ENCODE results near the gene CDH23. TPM values are rescaled to one million over a fixed set of nuclear protein-coding genes. Genes with fewer than 3 reads are reported as not detected.

The CDH23 gene
- total and polyA plus RNA-seq, 5 donors = 2.4 to 6.3 (median 5.2) TPM

DNA sequence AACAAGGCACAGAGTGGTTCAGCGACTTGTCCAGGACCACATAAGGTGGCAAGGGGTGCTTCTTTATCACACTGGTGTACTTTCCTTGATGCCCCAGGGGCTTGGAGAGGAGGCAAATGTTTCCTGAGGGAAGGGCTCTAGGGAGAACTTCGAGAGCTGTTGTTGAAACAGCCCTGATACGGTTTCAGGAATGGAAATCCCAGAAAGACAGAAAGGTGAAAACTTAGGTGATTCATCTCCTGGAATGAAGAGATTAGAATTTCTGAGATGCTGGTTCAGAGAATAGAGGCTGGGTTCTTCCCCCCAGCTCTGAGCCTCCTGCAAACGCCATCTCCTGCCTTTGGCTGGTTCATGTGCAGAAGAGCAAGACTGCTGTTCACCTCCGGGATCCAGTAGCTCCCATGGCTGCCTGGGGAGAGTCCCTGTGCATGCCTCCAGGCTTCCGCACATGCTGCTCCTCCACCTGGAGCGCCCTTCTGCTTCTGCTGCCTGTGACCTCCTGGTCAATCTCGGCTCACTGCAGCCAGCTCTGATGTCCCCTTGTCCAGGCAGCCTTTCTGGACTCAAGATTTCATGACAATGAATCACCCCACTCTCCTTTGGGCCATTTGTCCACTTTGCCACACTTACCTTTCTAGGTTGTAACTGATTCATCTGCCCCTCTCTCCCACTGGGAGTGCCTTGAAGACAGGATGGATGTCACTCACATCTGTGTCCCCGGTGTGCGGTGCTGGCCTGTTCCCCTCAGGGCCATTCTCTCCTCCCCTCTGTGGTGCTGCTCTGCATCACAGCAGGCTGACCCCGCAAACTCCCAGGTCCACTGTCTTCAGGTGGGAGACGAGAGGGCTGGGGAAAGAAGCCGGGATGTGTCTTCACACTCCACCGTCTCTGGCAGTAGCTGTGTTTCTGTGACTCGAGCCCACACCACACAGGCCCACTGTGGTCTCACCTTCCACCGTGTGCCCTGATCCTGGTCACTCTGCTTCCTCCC is 3.6 kb upstream of the CDH23 start:
- H3K9me3 ChIP-seq (ENCODE audit: control insufficient read depth, low read length) = no peaks in the 10 kb centered on the region
- no peaks in the 10 kb centered on the region for H3K27me3 ChIP-seq (ENCODE audit: control insufficient read depth, insufficient read depth)
- WGBS = 85% methylated on average over 16 of the region's 16 CpGs
- no peak overlapping the region for H3K4me3 ChIP-seq (ENCODE audit: low read length)
- ATAC-seq = no peak
- no peak overlapping the region for H3K27ac ChIP-seq (ENCODE audit: low read length)
- DNase-seq = no peak
- intact Hi-C loops (cut with DNase I) = loop anchor here in 3 of 4 donors (5.0 to 10.0 kb wide), 3 partner anchors 182 to 422 kb away; no protein-coding TSS in a partner anchor
- H3K4me1 ChIP-seq (ENCODE audit: control insufficient read depth, insufficient read depth, low read length) = peaks cover 5% of the 10 kb centered on the region

GRCh38 chr10:71393841-71394475 is 2.8 kb upstream of the CDH23 start:
- intact Hi-C loops (cut with DNase I) = loop anchor here in 3 of 4 donors (5.0 to 10.0 kb wide), 3 partner anchors 181 to 421 kb away; no protein-coding TSS in a partner anchor
- H3K9me3 ChIP-seq (ENCODE audit: control insufficient read depth, low read length) = no peaks in the 10 kb centered on the region
- 89% methylated on average over 8 of the region's 8 CpGs for WGBS
- H3K4me3 ChIP-seq (ENCODE audit: low read length) = no peak overlapping the region
- H3K27me3 ChIP-seq (ENCODE audit: control insufficient read depth, insufficient read depth) = no peaks in the 10 kb centered on the region
- no peak for ATAC-seq
- DNase-seq = no peak
- no peak overlapping the region for H3K27ac ChIP-seq (ENCODE audit: low read length)
- H3K4me1 ChIP-seq (ENCODE audit: control insufficient read depth, insufficient read depth, low read length) = peaks cover 5% of the 10 kb centered on the region

DNA sequence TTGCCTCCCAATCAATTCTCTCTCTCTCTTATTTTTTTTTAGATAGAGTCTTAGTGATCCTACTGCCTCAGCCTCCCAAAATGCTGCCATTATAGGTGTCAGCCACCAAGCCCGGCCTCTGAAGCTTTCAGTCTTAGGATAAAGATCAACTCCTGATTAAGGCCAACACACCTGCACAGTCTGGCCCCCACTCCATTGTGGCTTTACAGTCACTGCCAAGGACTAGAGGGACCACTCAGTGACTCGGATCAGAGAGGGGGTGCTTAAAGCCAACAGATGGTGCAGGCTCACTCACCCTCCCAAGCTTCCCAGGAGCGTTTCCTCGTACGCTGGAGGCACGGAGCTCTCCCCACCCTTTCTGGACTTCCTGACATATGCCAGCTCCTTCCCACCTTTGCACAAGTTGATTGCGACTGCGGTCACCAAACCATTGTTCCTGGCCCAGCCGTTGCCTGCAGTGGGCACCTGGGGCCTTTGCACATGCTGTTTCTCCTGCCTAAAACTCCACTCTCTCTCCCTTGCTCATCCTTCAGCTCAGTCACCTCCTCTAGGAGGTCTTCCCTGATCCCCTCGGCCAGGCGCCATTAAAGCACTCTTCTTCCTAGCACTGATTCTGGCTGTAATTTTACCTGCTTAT is 1.7 kb upstream of the CDH23 start:
- H3K27me3 ChIP-seq (ENCODE audit: control insufficient read depth, insufficient read depth) = no peaks in the 10 kb centered on the region
- no peaks in the 10 kb centered on the region for H3K9me3 ChIP-seq (ENCODE audit: control insufficient read depth, low read length)
- H3K4me1 ChIP-seq (ENCODE audit: control insufficient read depth, insufficient read depth, low read length) = peaks cover 5% of the 10 kb centered on the region
- intact Hi-C loops (cut with DNase I) = loop anchor here (5.0 to 10.0 kb wide), 4 partner anchors 177 to 420 kb away; no protein-coding TSS in a partner anchor
- no peak for DNase-seq
- 92% methylated on average over 11 of the region's 11 CpGs for WGBS
- H3K27ac ChIP-seq (ENCODE audit: low read length) = no peak overlapping the region
- H3K4me3 ChIP-seq (ENCODE audit: low read length) = no peak overlapping the region
- no peak for ATAC-seq

DNA sequence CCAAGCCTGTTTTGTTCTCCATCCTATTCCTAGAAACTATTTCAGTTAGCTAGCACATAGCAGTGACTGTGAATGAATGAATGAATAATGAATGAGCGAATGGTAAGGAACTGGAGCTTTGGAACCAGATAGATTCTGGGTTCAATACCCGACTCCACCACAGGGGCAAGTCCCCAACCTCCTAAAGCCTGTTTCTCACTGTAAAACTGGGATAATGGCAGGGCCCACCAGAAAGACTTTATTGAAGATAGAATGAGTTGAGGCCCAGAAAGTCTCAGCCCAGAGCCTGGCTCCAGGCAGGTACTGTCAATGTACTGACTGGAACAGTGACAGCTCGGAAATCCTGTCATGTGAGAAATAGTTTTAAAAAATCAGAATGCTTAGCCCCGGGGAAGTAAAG is 1.1 kb upstream of the CDH23 start:
- intact Hi-C loops (cut with DNase I) = loop anchor here (2.0 to 10.0 kb wide), 6 partner anchors 175 to 419 kb away; no protein-coding TSS in a partner anchor
- no peaks in the 10 kb centered on the region for H3K27me3 ChIP-seq (ENCODE audit: control insufficient read depth, insufficient read depth)

DNA sequence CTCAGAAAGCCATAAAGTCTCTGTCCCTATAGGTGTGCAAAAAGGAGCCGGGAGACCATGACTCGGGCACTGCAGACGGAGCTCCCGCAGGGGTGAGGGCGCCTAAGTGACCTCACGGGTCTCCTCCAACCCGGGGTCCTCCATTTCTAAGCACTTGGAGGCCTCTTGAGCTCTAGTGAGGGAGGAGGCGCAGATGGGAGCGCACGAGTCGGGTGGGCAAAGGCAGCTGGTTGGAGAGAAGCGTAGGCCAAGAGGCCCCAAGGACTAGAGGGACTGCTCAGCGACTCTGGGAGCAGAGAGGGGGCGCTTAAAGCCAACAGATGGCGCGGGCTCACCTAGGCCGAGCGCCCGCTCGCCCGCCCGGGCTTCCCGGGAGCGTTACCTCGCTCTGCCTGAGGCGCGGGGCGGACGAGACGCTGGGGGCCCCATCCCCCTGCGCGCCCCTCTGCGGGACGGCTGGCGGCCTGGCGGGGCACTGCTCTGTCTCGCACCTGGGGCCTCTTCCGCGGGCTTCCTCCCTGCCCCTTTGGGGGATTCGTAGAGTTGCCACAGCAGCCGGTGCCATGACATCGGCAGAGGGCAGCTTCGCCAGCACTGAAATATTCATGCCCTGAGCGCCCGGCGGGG is 523 bp upstream of the CDH23 start:
- Histone ChIP-seq H3K4me1 (ENCODE audit: control insufficient read depth, insufficient read depth, low read length) (peaks cover 5% of the 10 kb centered on the region), H3K27me3 (ENCODE audit: control insufficient read depth, insufficient read depth) (no peaks in the 10 kb centered on the region), H3K4me3 (ENCODE audit: low read length) (peak overlapping the region; percentile 63), H3K27ac (ENCODE audit: low read length) (no peak overlapping the region), H3K9me3 (ENCODE audit: control insufficient read depth, low read length) (no peaks in the 10 kb centered on the region)
- WGBS = 16% methylated on average over 46 of the region's 46 CpGs
- DNase-seq = peak; percentile 60 to 88 (median 82)
- ATAC-seq = peak; percentile 88 to 93
- intact Hi-C loops (cut with DNase I) = loop anchor here (2.0 to 10.0 kb wide), 6 partner anchors 175 to 419 kb away; no protein-coding TSS in a partner anchor

More for the DNA sequence above, 1.1 kb upstream of the CDH23 start:
- Histone ChIP-seq H3K4me1 (ENCODE audit: control insufficient read depth, insufficient read depth, low read length) (peaks cover 5% of the 10 kb centered on the region), H3K9me3 (ENCODE audit: control insufficient read depth, low read length) (no peaks in the 10 kb centered on the region), H3K27ac (ENCODE audit: low read length) (no peak overlapping the region), H3K4me3 (ENCODE audit: low read length) (no peak overlapping the region)
- WGBS = 86% methylated on average over 4 of the region's 4 CpGs
- DNase-seq (no peak), ATAC-seq (no peak)

- Histone ChIP-seq H3K9me3 (ENCODE audit: control insufficient read depth, low read length) (no peaks in the 10 kb centered on the region), H3K27ac (ENCODE audit: low read length) (no peak overlapping the region), H3K4me1 (ENCODE audit: control insufficient read depth, insufficient read depth, low read length) (peaks cover 5% of the 10 kb centered on the region), H3K27me3 (ENCODE audit: control insufficient read depth, insufficient read depth) (no peaks in the 10 kb centered on the region), H3K4me3 (ENCODE audit: low read length) (peak overlapping the region; percentile 63)
- WGBS = under 1% methylated on average over 82 of the region's 82 CpGs
- intact Hi-C loops (cut with DNase I) = loop anchor here (2.0 to 10.0 kb wide), 6 partner anchors 173 to 417 kb away; no protein-coding TSS in a partner anchor
- peak in 1 of 2 donors; percentile 40 for ATAC-seq
- peak; percentile 33 to 69 (median 67) for DNase-seq
These were observed 834 bp downstream of the CDH23 start for GRCh38 chr10:71397296-71398212.

DNA sequence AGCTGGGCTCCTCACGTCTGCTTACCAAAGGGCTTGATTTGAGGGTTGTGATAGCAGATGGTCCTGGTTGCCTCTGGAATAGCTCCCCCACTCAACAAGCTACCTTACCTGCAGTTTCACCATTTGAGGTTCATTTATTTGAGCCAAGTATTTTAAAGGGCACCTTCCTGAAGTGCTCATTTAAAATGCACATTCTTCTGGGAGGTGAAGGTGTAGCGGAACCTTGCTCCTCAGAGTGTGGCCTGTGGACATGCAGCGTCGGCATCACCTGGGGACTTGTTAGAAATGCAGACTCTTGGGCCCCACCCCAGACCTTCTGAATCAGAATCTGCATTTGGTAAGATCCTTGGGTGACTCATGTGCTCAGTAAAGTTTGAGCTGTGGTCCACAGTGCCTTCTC is 2.3 kb downstream of the CDH23 start:
- H3K27ac ChIP-seq (ENCODE audit: low read length) = no peak overlapping the region
- H3K9me3 ChIP-seq (ENCODE audit: control insufficient read depth, low read length) = no peaks in the 10 kb centered on the region
- ATAC-seq (no peak), DNase-seq (no peak)
- H3K27me3 ChIP-seq (ENCODE audit: control insufficient read depth, insufficient read depth) = no peaks in the 10 kb centered on the region
- H3K4me1 ChIP-seq (ENCODE audit: control insufficient read depth, insufficient read depth, low read length) = peaks cover 5% of the 10 kb centered on the region
- intact Hi-C loops (cut with DNase I) = loop anchor here in 3 of 4 donors (5.0 to 10.0 kb wide), 4 partner anchors 173 to 416 kb away; no protein-coding TSS in a partner anchor
- H3K4me3 ChIP-seq (ENCODE audit: low read length) = no peak overlapping the region
- WGBS = 74% methylated on average over 4 of the region's 4 CpGs

DNA sequence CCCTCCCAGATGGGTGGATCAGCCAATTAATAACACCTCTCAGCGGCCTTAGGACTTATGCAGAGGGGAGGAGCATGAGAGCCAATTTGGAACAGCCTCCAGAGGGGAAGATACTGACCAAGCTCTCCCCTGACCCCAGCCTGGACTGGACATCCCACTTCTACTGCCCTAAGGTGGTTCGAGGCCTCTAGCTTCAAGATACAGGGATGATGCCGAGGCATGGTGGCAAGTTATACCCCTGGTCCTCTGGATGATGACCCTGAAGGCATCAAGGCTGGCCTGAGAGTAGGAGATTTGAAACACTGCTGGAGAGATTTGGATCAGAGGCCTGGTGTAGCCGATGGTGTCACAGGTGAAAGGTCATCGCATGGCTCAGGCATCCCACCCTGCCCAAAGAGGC is 3.2 kb downstream of the CDH23 start:
- Histone ChIP-seq H3K27ac (ENCODE audit: low read length) (no peak overlapping the region), H3K4me1 (ENCODE audit: control insufficient read depth, insufficient read depth, low read length) (peaks cover 5% of the 10 kb centered on the region), H3K9me3 (ENCODE audit: control insufficient read depth, low read length) (no peaks in the 10 kb centered on the region), H3K4me3 (ENCODE audit: low read length) (no peak overlapping the region), H3K27me3 (ENCODE audit: control insufficient read depth, insufficient read depth) (no peaks in the 10 kb centered on the region)
- WGBS = 94% methylated on average over 5 of the region's 5 CpGs
- no peak for DNase-seq
- ATAC-seq = no peak
- intact Hi-C loops (cut with DNase I) = loop anchor here in 3 of 4 donors (5.0 to 10.0 kb wide), 4 partner anchors 172 to 415 kb away; no protein-coding TSS in a partner anchor

DNA sequence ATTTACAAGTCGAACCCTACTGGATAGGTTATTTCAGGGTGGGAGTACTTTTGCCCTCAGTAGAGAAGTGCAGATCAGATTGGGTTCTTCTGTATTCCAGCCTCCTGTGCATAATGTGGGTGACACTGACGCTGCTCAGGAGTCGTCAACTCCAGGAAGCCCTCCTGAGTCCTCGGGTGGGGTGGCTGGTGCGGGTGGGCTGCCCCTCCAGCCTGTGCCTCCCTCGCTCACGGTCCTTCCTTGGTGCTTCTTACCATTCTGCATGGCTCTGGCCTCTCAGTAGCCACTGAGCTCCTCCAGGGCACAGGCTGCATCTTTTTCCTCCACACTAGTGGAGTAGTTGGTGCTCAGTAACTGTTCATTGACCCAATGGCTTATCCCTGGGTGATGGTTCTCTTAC is 4.3 kb downstream of the CDH23 start:
- ATAC-seq = no peak
- Histone ChIP-seq H3K4me1 (ENCODE audit: control insufficient read depth, insufficient read depth, low read length) (peaks cover 5% of the 10 kb centered on the region), H3K4me3 (ENCODE audit: low read length) (no peak overlapping the region), H3K9me3 (ENCODE audit: control insufficient read depth, low read length) (no peaks in the 10 kb centered on the region), H3K27ac (ENCODE audit: low read length) (no peak overlapping the region), H3K27me3 (ENCODE audit: control insufficient read depth, insufficient read depth) (no peaks in the 10 kb centered on the region)
- 91% methylated on average over 7 of the region's 7 CpGs for WGBS
- intact Hi-C loops (cut with DNase I) = no loop called here
- no peak for DNase-seq

Measured in right cardiac atrium (tissue), 5 donors.